ENCODE data around the gene SMIM28. TPM values are rescaled to one million over a fixed set of nuclear protein-coding genes. Genes with fewer than 3 reads are reported as not detected.
"Not testable (repeated sequence)": the region's sequence is repeated elsewhere in the genome, so short reads cannot be mapped to it uniquely, and the experiment has no call there.

SMIM28 gene
- total RNA-seq, 1 experiment from 2014 or later = not detected

GRCh38 chr6:138421608-138422007, 43.9 kb downstream of the SMIM28 start:
- Mint-ChIP-seq H3K27me3 (ENCODE audit: insufficient read depth, unreplicated experiment) (no peaks in the 10 kb centered on the region), H3K4me1 (ENCODE audit: low read depth, unreplicated experiment) (no peaks in the 10 kb centered on the region), H3K27ac (ENCODE audit: unreplicated experiment) (no peak overlapping the region), H3K9me3 (ENCODE audit: unreplicated experiment) (no peaks in the 10 kb centered on the region), H3K36me3 (ENCODE audit: insufficient read depth, unreplicated experiment) (peaks cover 63% of the 10 kb centered on the region), H3K4me3 (ENCODE audit: unreplicated experiment) (no peak overlapping the region)
- TF ChIP-seq CTCF (IDR thresholded peaks at IDR 0.05; ENCODE audit: insufficient read depth in 1 of 2, low read depth in 1 of 2, low read length in 1 of 2, severe bottlenecking in 1 of 2, unreplicated experiment in 1 of 2) = no peak
- no TSS peak for BruUV-seq (replicated peaks)
- H3K27me3 ChIP-seq (replicated peaks; ENCODE audit: control insufficient read depth, insufficient read depth, low read length) = no peaks in the 10 kb centered on the region
- DNase-seq = no peak
- intact Hi-C loops (cut with micrococcal nuclease; ENCODE audit: unreplicated experiment) = no loop called here
- H3K9me3 ChIP-seq = no peaks in the 10 kb centered on the region
- no peak overlapping the region for H3K4me3 ChIP-seq (ENCODE audit: low read depth, low read length)
- H3K36me3 ChIP-seq (ENCODE audit: control insufficient read depth, insufficient read depth, low read length) = no peaks in the 10 kb centered on the region
- ChIA-PET POLR2A (interaction anchor here (0.8 kb wide), 1 partner anchor 12 kb away, joined by 3 read pairs; no protein-coding TSS in a partner anchor), CTCF (interaction anchor here (0.6 kb wide), 1 partner anchor 31 kb away, joined by 3 read pairs; no protein-coding TSS in a partner anchor)
- H3K4me1 ChIP-seq = no peaks in the 10 kb centered on the region

GRCh38 chr6:138422861-138423260, 45.2 kb downstream of the SMIM28 start:
- no TSS peak for BruUV-seq (replicated peaks)
- no peak for TF ChIP-seq CTCF (IDR thresholded peaks at IDR 0.05; ENCODE audit: insufficient read depth in 1 of 2, low read depth in 1 of 2, low read length in 1 of 2, severe bottlenecking in 1 of 2, unreplicated experiment in 1 of 2)
- POLR2A ChIA-PET = no interaction called here
- peaks cover 69% of the 10 kb centered on the region for H3K36me3 Mint-ChIP-seq (ENCODE audit: insufficient read depth, unreplicated experiment)
- no peak overlapping the region for H3K27ac Mint-ChIP-seq (ENCODE audit: unreplicated experiment)
- H3K9me3 Mint-ChIP-seq (ENCODE audit: unreplicated experiment) = no peaks in the 10 kb centered on the region
- DNase-seq = no peak
- H3K4me3 Mint-ChIP-seq (ENCODE audit: unreplicated experiment) = no peak overlapping the region
- intact Hi-C loops (cut with micrococcal nuclease; ENCODE audit: unreplicated experiment) = no loop called here
- Histone ChIP-seq H3K27me3 (replicated peaks; ENCODE audit: control insufficient read depth, insufficient read depth, low read length) (no peaks in the 10 kb centered on the region), H3K4me1 (no peaks in the 10 kb centered on the region), H3K4me3 (ENCODE audit: low read depth, low read length) (no peak overlapping the region), H3K36me3 (ENCODE audit: control insufficient read depth, insufficient read depth, low read length) (no peaks in the 10 kb centered on the region), H3K9me3 (no peaks in the 10 kb centered on the region)
- no peaks in the 10 kb centered on the region for H3K4me1 Mint-ChIP-seq (ENCODE audit: low read depth, unreplicated experiment)
- H3K27me3 Mint-ChIP-seq (ENCODE audit: insufficient read depth, unreplicated experiment) = no peaks in the 10 kb centered on the region
- CTCF ChIA-PET = no interaction called here

GRCh38 chr6:138424004-138424904, 46.5 kb downstream of the SMIM28 start:
- Histone ChIP-seq H3K9me3 (no peaks in the 10 kb centered on the region), H3K4me3 (ENCODE audit: low read depth, low read length) (no peak overlapping the region), H3K36me3 (ENCODE audit: control insufficient read depth, insufficient read depth, low read length) (no peaks in the 10 kb centered on the region), H3K4me1 (no peaks in the 10 kb centered on the region), H3K27me3 (replicated peaks; ENCODE audit: control insufficient read depth, insufficient read depth, low read length) (no peaks in the 10 kb centered on the region)
- H3K4me3 Mint-ChIP-seq (ENCODE audit: unreplicated experiment) = no peak overlapping the region
- ChIA-PET CTCF (interaction anchor here (0.6 kb wide), 1 partner anchor 47 kb away, joined by 3 read pairs; no protein-coding TSS in a partner anchor), POLR2A (no interaction called here)
- no peak overlapping the region for H3K27ac Mint-ChIP-seq (ENCODE audit: unreplicated experiment)
- no peak for TF ChIP-seq CTCF (IDR thresholded peaks at IDR 0.05; ENCODE audit: insufficient read depth in 1 of 2, low read depth in 1 of 2, low read length in 1 of 2, severe bottlenecking in 1 of 2, unreplicated experiment in 1 of 2)
- no peaks in the 10 kb centered on the region for H3K9me3 Mint-ChIP-seq (ENCODE audit: unreplicated experiment)
- peaks cover 2% of the 10 kb centered on the region for H3K4me1 Mint-ChIP-seq (ENCODE audit: low read depth, unreplicated experiment)
- no peak for DNase-seq
- no peaks in the 10 kb centered on the region for H3K27me3 Mint-ChIP-seq (ENCODE audit: insufficient read depth, unreplicated experiment)
- intact Hi-C loops (cut with micrococcal nuclease; ENCODE audit: unreplicated experiment) = no loop called here
- BruUV-seq (replicated peaks) = no TSS peak
- H3K36me3 Mint-ChIP-seq (ENCODE audit: insufficient read depth, unreplicated experiment) = peaks cover 63% of the 10 kb centered on the region

DNA sequence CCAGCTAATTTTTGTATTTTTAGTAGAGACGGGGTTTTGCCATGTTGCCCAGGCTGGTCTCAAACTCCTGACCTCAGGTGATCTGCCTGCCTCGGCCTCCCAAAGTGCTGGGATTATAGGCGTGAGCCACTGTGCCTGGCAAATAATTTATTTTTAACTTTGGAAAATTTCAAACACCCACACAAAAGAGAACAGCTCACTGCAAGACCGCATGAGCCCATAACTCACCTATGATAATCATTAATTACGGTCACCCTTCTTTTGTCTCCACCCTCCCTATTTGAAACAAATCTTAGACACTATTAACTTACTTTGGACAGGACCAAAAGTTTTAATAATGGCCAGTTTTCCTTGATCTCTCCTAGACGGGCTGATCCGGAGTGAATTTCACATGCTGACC, 47.6 kb downstream of the SMIM28 start:
- H3K27me3 ChIP-seq (replicated peaks; ENCODE audit: control insufficient read depth, insufficient read depth, low read length); H3K27ac Mint-ChIP-seq (ENCODE audit: unreplicated experiment); H3K4me1 ChIP-seq; BruUV-seq (replicated peaks); H3K27me3 Mint-ChIP-seq (ENCODE audit: insufficient read depth, unreplicated experiment); H3K4me1 Mint-ChIP-seq (ENCODE audit: low read depth, unreplicated experiment); H3K4me3 Mint-ChIP-seq (ENCODE audit: unreplicated experiment); H3K9me3 ChIP-seq; DNase-seq; H3K36me3 ChIP-seq (ENCODE audit: control insufficient read depth, insufficient read depth, low read length); intact Hi-C loops (cut with micrococcal nuclease; ENCODE audit: unreplicated experiment); H3K4me3 ChIP-seq (ENCODE audit: low read depth, low read length); H3K9me3 Mint-ChIP-seq (ENCODE audit: unreplicated experiment); CTCF ChIA-PET: not testable (repeated sequence)
- peaks cover 53% of the 10 kb centered on the region for H3K36me3 Mint-ChIP-seq (ENCODE audit: insufficient read depth, unreplicated experiment)
- POLR2A ChIA-PET = interaction anchor here (0.5 kb wide), 1 partner anchor 54 kb away, joined by 3 read pairs; no protein-coding TSS in a partner anchor
